HG02885 (cell line): ENCODE measurements around the gene CDCP2.
"Not testable (repeated sequence)": the region's sequence is repeated elsewhere in the genome, so short reads cannot be mapped to it uniquely, and the experiment has no call there.

Experiments used
- ATAC-seq: cut with Tn5 transposase; IDR thresholded peaks from one replicate; pipeline ENCODE4 v1.9.1; 2021; ENCODE audit warnings: mild to moderate bottlenecking; ENCODE audit not compliant: unreplicated experiment, poor library complexity

CDCP2 gene

DNA sequence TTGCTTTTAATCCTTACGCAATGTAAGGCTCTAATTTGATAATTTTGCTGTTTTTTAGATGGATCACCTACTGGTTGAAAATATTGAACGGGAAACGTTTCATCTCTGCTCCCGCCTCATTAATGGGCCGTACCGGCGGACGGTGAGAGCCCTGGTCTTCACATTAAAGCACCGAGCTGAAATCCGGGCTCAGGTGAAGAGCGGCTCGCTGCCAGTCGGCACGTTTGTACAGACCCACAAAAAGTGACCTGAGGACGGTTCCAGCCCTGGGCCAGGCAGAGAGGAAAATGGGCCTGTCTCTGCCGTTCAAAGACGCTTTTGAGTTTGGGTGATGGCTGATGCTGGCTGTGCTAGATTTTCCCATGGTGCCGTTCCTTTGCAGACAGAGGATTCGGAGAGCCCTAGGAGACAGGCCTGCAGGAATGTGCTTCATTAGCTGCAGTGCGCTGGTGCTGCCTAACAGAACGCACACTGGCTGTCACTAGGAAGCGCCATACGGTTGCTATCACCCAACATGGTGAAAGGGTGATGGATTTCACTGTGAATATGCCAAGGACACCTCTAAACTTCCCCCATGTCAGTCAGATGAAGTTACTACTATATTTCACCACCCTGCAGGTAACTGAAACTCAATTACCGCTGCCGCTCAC, 56.4 kb downstream of the CDCP2 start:
- ATAC-seq: no peak

DNA sequence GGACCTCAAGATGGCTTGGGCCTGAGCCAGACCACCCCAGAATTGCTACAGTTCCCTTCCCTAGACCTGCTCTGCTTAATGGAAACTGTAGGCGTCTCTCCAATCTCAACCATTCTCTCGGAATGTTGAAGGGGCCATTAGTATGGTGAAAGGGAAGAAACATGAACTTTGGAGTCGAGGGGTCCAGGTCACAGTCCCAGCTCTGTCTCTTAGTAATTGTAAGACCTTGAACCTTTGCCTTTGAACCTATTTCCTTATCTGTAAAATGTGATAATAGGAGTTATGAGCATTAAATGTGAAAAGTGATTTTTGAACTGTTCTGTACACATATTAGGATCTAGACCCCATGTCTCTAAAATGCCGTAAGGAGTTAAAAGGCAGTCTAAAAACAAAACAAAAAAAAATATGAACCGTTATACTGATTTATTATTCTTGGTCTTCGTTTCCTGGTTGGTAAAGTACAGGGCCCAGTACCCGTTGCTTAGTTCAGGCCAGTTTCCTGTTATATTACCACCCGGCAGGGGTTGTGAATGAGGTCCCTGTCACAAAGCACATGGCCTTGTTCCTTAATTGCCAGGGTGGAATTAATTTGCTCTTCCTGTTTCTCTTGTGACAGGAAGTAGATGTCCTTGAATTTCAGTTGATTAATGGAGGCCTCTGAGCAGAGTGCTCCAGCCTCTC, 57.1 kb downstream of the CDCP2 start:
- ATAC-seq: no peak

DNA sequence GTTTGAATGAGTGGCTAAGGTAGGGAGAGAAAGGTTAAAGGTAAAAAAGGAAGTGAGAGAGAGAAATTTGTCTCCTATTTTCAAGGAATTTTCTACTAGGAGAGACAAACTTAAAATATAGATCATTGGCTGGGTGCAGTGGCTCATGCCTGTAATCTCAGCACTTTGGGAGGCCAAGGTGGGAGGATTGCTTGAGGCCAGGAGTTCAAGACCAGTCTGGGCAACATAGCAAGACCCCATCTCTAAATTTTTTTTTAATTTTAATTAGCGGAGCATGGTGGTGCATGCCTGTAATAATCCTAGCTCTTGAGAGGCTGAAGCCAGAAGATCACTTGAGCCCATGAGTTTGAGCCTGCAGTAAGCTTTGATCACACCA, 58.1 kb downstream of the CDCP2 start:
- not testable (repeated sequence) for ATAC-seq

DNA sequence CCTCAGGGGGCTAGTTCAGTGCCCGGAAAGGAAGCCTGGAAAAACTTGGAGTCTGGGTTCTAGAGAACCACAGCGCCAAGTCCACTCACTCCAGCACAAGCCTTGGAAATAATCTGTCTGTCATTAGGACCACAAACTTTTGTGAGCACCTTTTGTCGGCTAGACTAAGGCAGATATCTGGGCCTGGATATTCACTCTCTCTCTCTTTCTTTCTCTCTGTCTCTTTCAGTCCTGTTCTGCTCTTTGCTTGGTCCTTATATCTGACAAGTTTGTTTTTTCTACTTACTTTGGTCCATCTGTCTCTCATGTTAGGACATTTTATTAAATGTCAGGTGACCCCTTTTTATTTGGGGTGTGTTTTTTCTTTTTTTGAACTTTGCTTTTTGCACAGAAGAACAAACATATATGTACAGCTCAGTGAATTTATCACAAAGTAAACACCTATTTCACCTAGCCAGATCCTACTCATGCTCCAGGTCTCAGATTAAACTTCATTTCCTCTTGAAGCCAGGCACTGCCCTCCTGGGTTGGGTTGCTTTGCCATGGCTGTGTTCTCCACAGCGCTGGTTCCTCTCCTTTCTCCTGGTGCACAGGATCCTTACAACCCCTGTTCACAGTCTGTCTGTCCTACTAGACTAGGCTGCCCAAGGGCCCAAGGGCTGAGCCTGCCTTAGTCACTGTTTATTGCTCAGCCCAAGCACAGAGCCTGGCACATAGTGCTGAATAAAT, 58.6 kb downstream of the CDCP2 start:
- ATAC-seq: no peak

DNA sequence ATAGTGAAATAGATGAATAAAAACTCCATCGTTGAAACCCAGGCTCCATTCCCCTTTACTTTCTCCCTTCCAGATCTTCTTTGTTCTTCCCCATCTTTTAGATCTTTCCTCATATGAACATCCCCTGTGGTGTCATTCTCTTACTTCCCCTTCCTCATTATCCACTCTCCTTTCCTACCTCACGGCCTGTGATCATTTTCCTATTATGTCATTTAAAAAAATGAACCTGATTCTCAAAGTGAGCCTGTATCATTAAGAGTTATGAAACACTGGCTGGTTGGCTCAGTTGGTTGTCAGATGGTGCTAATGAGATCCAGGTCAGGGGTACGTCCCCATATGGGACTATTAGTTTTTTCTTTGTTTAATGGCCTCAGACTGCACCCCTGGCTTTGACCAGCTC, 61.1 kb downstream of the CDCP2 start:
- ATAC-seq: no peak

DNA sequence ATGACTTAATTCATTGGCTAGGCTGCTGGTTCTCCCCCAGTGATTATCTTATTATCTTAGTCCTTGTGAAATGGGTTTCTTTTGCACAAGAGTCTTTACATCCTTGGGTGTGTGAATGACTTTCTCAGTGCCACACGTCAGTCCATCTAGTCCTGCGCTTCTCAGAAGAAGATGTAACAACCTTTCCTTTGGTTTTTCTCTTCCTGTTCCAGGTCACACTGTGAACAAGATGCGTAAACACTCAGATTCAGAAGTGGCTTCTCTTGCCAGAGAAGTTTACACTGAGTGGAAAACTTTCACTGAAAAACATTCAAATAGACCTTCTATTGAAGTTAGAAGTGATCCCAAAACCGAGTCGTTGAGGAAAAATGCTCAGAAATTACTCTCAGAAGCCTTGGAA, 64.4 kb downstream of the CDCP2 start:
- ATAC-seq: no peak

DNA sequence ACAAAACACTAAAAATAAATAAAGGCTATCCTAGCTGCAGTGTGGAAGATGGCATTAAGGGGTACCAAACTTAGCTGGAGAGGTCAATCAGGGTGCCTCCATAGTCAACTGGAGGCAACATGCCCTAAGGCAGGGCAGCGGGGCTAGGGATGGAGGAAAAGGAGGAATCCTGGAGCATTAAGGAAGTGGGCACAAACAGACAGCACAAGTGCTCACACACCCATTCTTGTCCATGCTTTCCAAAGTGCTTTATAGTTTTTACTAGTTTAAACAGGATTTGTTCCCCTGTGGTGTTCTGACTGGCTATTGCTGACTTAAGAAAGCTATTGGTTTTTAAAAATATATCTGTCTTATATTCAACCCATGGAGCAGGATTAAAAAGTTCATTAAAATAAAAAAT, 66.0 kb downstream of the CDCP2 start:
- no peak for ATAC-seq

DNA sequence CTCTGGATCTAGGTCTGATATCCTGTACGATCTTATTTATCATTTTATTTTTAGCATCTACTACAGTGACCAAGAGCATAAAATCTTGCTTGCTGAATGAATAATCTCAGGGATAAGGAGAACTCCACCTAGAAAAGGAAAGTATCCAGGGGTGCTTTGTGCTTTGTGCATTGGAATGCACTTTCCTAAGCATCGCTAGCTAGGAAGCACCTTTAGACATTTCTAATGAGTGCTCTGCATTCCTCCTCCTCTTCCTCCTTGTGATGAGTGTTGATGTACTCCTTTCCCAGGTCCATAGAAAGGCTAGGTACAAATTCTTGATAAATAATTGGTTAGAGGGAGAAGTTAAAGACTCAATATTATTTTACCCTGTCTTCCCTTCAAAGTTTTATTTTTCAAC, 68.0 kb downstream of the CDCP2 start:
- no peak for ATAC-seq
